Measurements from ENCODE around the gene KIAA0040. TPM values are rescaled to one million over a fixed set of nuclear protein-coding genes. Genes with fewer than 3 reads are reported as not detected.

The KIAA0040 gene
- total and polyA plus RNA-seq, 2 donors (not counting 1 experiment from before 2014, with no cell fraction given), result 93.6 to 106 TPM

GRCh38 chr1:175237389-175237788 lies 44.8 kb upstream of the KIAA0040 start:
- Mint-ChIP-seq H3K27ac (peak overlapping the region; percentile 83), H3K9me3 (ENCODE audit: insufficient read depth) (peaks cover 4% of the 10 kb centered on the region), H3K27me3 (no peaks in the 10 kb centered on the region), H3K4me3 (peak overlapping the region; percentile 49), H3K4me1 (peaks cover 69% of the 10 kb centered on the region)
- no peaks in the 10 kb centered on the region for H3K36me3 ChIP-seq (replicated peaks in 1 of 2; ENCODE audit: control extremely low read depth in 1 of 2, control insufficient read depth in 1 of 2, extremely low read depth in 1 of 2, insufficient read depth in 2 of 2, low read length in 1 of 2)
- H3K4me2 ChIP-seq (replicated peaks; ENCODE audit: low read depth, low read length, poor library complexity, severe bottlenecking), result peak overlapping the region; percentile 52
- H2AFZ ChIP-seq (ENCODE audit: insufficient read depth, low read depth, low read length, poor library complexity, severe bottlenecking), result no peak overlapping the region
- ChIA-PET CTCF (no interaction called here), POLR2A (no interaction called here)
- H3K9ac ChIP-seq (ENCODE audit: low read length), result no peak overlapping the region
- H4K20me1 ChIP-seq (ENCODE audit: control insufficient read depth, insufficient read depth, low read length, poor library complexity, severe bottlenecking), result no peaks in the 10 kb centered on the region
- TF ChIP-seq EZH2 (IDR thresholded peaks at IDR 0.05; ENCODE audit: borderline replicate concordance, insufficient read depth, low read depth, low read length, poor library complexity, severe bottlenecking) (no peak), CTCF (IDR thresholded peaks at IDR 0.05) (no peak)
- H3K9me3 ChIP-seq (ENCODE audit: control extremely low read depth in 1 of 3, control insufficient read depth in 2 of 3, insufficient read depth in 1 of 3, low read length in 2 of 3), result peaks cover 6 to 8% (median 6%) of the 10 kb centered on the region in 3 donors
- ATAC-seq (ENCODE audit: low read depth), result peak; percentile 66
- no peak overlapping the region for H3K4me3 ChIP-seq (ENCODE audit: control extremely low read depth in 1 of 5, extremely low read depth in 1 of 5, insufficient read depth in 1 of 5, low read depth in 2 of 5, low read length in 4 of 5)
- no peaks in the 10 kb centered on the region for H3K27me3 ChIP-seq (replicated peaks in 1 of 4; ENCODE audit: control extremely low read depth in 1 of 4, control insufficient read depth in 3 of 4, insufficient read depth in 4 of 4, low read length in 3 of 4)
- intact Hi-C loops (cut with micrococcal nuclease), result loop anchor here (1.0 to 2.0 kb wide), 2 partner anchors 12 to 49 kb away; no protein-coding TSS in a partner anchor
- H3K27ac ChIP-seq (ENCODE audit: low read length in 2 of 2), result peak overlapping the region; percentile 27 to 51
- H3K4me1 ChIP-seq (ENCODE audit: control insufficient read depth in 2 of 2, insufficient read depth in 2 of 2, low read length in 2 of 2), result peaks cover 52 to 54% of the 10 kb centered on the region in 2 donors
- no CpG with 5 or more reads among the region's 1 CpG for whole genome bisulfite sequencing (ENCODE audit: insufficient coverage)
- peak; percentile 50 for DNase-seq
- peaks cover 8% of the 10 kb centered on the region for H3K79me2 ChIP-seq (ENCODE audit: control insufficient read depth, insufficient read depth, low read length)

- Histone ChIP-seq H3K4me1 (ENCODE audit: control insufficient read depth in 2 of 2, insufficient read depth in 2 of 2, low read length in 2 of 2) (peaks cover 64 to 68% of the 10 kb centered on the region in 2 donors), H3K4me2 (replicated peaks; ENCODE audit: low read depth, low read length, poor library complexity, severe bottlenecking) (peak overlapping the region; percentile 27), H3K4me3 (ENCODE audit: control extremely low read depth in 1 of 5, extremely low read depth in 1 of 5, insufficient read depth in 1 of 5, low read depth in 2 of 5, low read length in 4 of 5) (no peak overlapping the region), H3K9me3 (ENCODE audit: control extremely low read depth in 1 of 3, control insufficient read depth in 2 of 3, insufficient read depth in 1 of 3, low read length in 2 of 3) (peaks cover 0 to 8% (median 6%) of the 10 kb centered on the region in 3 donors), H3K27me3 (replicated peaks in 1 of 4; ENCODE audit: control extremely low read depth in 1 of 4, control insufficient read depth in 3 of 4, insufficient read depth in 4 of 4, low read length in 3 of 4) (no peaks in the 10 kb centered on the region), H3K9ac (ENCODE audit: low read length) (no peak overlapping the region), H2AFZ (ENCODE audit: insufficient read depth, low read depth, low read length, poor library complexity, severe bottlenecking) (peak overlapping the region; percentile 38), H3K79me2 (ENCODE audit: control insufficient read depth, insufficient read depth, low read length) (peaks cover 14% of the 10 kb centered on the region), H3K36me3 (replicated peaks in 1 of 2; ENCODE audit: control extremely low read depth in 1 of 2, control insufficient read depth in 1 of 2, extremely low read depth in 1 of 2, insufficient read depth in 2 of 2, low read length in 1 of 2) (no peaks in the 10 kb centered on the region), H4K20me1 (ENCODE audit: control insufficient read depth, insufficient read depth, low read length, poor library complexity, severe bottlenecking) (no peaks in the 10 kb centered on the region), H3K27ac (ENCODE audit: low read length in 2 of 2) (peak overlapping the region in 1 of 2 donors; percentile 29)
- H3K27me3 Mint-ChIP-seq, result no peaks in the 10 kb centered on the region
- ATAC-seq (ENCODE audit: low read depth) (no peak), DNase-seq (no peak)
- ChIA-PET CTCF (interaction anchor here (1.5 to 2.2 kb wide), 6 partner anchors 10 to 84 kb away, joined by 3 to 7 read pairs (median 5); no protein-coding TSS in a partner anchor), POLR2A (interaction anchor here (1.4 kb wide), 1 partner anchor 9 kb away, joined by 4 read pairs; no protein-coding TSS in a partner anchor)
- WGBS (ENCODE audit: insufficient coverage), result 92% methylated on average over 2 of the region's 3 CpGs
- no peak overlapping the region for H3K4me3 Mint-ChIP-seq
- H3K9me3 Mint-ChIP-seq (ENCODE audit: insufficient read depth), result peaks cover 4% of the 10 kb centered on the region
- peaks cover 83% of the 10 kb centered on the region for H3K4me1 Mint-ChIP-seq
- TF ChIP-seq CTCF (IDR thresholded peaks at IDR 0.05), result no peak
- TF ChIP-seq EZH2 (IDR thresholded peaks at IDR 0.05; ENCODE audit: borderline replicate concordance, insufficient read depth, low read depth, low read length, poor library complexity, severe bottlenecking), result no peak
- peak overlapping the region; percentile 83 for H3K27ac Mint-ChIP-seq
- intact Hi-C loops (cut with micrococcal nuclease), result no loop called here
Measured at GRCh38 chr1:175234639-175235038, 42.1 kb upstream of the KIAA0040 start.

Measured in B cell (primary cell).